ENCODE data around the gene IL16. TPM values are rescaled to one million over a fixed set of nuclear protein-coding genes. Genes with fewer than 3 reads are reported as not detected.
"Not testable (repeated sequence)": the region's sequence is repeated elsewhere in the genome, so short reads cannot be mapped to it uniquely, and the experiment has no call there.

IL16 gene
- total RNA-seq = 100 to 1,000 TPM in 1 of 2 donors, 10 to 100 TPM in 1; 25.9 to 114 TPM

DNA sequence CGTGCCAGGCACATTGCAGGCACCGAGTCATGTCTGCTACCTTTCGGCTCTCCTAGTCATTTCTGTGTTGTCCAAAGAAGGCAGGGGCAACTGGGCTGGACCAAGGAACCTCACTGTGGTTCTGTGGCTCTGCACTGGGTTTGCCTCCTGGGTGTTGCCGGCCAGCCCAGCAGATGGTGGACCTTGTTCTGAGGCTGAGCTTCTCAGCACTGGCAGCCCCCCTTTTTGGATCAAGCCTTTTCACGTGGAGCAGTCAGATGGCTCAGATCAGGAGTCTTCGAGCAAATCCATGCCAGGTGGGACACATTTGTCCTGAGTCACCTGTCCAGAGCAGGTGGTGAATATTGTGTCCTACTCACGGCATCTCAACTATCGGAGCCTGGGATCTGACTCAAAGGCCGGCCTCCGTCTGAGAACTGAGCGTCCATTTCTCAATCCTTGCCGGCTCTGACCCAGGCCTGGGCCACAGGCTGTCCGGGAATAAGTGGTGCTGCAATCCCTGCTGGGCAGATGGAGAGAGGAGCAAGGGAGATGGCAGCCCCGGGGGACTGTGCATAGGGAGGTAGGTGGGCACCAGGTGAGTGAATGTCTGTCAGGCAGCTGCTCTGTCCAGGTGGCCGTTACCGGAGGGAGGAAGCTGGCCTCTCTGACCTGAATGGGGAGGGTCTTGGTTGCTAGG, at the start of gene IL16:
Gene IL16, plus strand, starts transcription at position 304 of the 679 bp plus-strand sequence. CDS start 28,521 bp downstream, outside the sequence.
- no peak within 1 kb of the TSS for H3K27ac Mint-ChIP-seq
- ATAC-seq = no peak
- H3K36me3 Mint-ChIP-seq = no peaks in the 10 kb centered on the region
- no peaks in the 10 kb centered on the region for H3K9me3 Mint-ChIP-seq
- no peak for DNase-seq (ENCODE audit: low spot score in 2 of 2)

DNA sequence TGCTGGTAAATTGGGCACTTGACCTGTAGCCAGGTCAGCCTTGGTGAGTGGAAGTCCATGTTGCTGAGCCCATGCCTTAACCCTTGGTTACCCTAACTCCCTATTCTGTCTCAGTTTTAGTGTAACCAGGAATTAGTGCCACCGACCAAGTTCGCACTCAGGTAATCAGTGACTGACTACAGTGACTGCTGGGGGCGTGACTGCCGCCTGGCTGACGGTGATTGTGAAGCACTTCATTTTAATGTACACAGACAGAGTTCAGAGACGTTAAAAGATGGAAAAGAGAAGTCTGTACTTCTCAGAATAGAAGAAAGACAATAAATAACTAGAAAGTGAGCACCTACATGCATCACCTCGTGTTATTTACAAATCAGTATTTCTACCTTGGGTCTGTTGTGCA, 45.3 kb upstream of the IL16 start:
- no peaks in the 10 kb centered on the region for H3K9me3 Mint-ChIP-seq
- no peaks in the 10 kb centered on the region for H3K36me3 Mint-ChIP-seq
- DNase-seq (ENCODE audit: low spot score in 2 of 2) = no peak
- no peak overlapping the region for H3K27ac Mint-ChIP-seq
- no peak for ATAC-seq

DNA sequence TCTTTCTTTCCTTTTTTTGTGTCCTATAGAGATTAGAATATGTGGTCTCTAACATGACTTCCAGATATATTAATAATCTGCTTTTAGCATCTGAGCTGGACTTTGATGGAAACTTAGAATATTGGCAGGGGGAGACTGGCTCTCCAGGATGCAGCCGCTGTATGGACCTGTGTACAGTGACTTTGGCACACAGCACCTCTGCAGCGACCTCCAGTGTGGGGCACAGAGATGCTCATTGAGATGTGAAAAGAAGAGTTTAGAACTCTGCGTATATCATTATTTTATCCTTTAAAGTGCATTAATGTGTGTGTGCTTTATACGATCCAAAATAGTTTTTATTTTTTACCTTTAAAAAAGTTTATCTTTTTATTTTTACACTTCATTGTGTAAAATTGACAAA, 44.3 kb upstream of the IL16 start:
- ATAC-seq (no peak), DNase-seq (ENCODE audit: low spot score in 2 of 2) (no peak)
- Mint-ChIP-seq H3K36me3 (no peaks in the 10 kb centered on the region), H3K9me3 (no peaks in the 10 kb centered on the region), H3K27ac (no peak overlapping the region)

DNA sequence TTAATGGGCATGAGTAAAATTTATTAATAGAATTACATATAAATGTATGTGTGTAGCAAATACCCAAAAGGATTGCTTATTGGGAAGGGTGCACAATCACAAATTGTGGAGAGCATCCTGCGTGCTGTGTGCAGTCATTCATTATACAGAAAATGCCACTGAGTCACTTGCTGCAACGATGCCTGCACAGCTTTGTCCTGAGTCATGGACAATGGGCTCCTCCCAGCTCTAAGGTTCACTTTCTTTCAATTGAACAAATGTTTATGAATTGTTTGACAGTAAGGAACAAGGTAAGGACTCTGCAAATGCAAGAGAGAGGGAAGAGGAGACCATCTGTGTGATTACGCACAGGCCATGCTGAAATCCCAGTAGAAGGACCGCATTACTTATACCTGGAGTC, 43.9 kb upstream of the IL16 start:
- Mint-ChIP-seq H3K27ac (no peak overlapping the region), H3K9me3 (no peaks in the 10 kb centered on the region), H3K36me3 (no peaks in the 10 kb centered on the region)
- ATAC-seq (no peak), DNase-seq (ENCODE audit: low spot score in 2 of 2) (no peak)

DNA sequence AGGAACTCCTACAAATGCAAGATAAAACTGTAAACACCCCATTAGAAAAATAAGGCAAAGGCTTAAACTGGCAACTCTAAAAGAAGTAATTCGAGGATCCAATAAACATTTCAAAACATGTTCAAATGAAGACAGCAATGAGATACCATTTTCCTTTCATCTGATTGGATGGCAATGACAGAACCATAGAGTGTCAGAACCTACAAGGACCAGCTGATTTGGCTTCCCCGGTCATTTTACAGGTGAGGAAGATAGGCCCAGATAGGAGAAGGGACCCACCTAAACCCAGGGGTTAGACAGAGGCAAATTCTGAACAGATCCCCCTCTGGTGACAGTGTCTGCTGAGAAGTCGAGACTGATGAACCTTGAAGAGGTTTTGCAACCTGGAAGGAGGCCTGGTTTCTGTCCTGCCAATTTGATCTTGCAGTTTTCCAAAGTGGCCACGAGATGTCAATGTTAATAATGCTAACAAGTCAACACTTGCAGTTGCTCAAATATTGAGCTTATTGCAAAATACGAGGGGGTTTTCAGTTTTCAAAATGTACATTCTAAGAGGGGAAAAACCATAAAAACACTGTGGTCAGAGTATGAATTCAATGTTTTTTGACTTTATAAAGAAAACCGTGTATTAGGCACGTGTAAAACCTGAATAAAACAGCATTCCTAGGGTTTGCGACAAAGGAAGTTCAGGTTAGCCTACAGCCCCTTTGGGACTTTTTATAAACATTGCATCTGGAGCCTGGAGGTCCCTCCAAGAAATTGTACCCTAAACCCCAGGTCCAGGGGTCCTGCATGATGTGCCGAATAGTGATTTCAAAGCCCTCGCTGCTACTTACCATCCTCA, 41.1 kb upstream of the IL16 start:
- DNase-seq (ENCODE audit: low spot score in 2 of 2) = peak in 1 of 2 donors; percentile 28
- H3K36me3 Mint-ChIP-seq = no peaks in the 10 kb centered on the region
- ATAC-seq = peak in 1 of 2 donors; percentile 40
- H3K27ac Mint-ChIP-seq = no peak overlapping the region
- H3K9me3 Mint-ChIP-seq = no peaks in the 10 kb centered on the region

DNA sequence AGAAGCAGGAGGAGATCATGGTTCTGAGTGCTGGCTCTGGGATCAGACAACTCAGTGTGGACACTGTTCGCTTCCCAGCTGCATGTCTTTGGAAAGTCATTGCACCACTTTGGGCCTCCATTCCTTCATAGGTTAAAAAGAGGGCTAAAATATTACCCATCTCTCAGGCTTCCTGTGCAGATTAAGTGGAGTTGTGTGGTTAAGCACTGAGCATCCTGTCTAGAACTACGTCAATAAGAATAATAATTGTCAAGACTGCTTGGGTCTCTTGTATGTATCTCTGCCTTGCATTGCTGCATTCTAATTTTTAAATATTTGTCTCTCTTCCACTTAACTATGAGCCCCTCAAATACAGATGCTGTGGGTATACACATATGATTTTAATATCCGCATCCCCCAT, 40.4 kb upstream of the IL16 start:
- no peak for DNase-seq (ENCODE audit: low spot score in 2 of 2)
- Mint-ChIP-seq H3K9me3 (no peaks in the 10 kb centered on the region), H3K27ac (no peak overlapping the region), H3K36me3 (no peaks in the 10 kb centered on the region)
- ATAC-seq = no peak

DNA sequence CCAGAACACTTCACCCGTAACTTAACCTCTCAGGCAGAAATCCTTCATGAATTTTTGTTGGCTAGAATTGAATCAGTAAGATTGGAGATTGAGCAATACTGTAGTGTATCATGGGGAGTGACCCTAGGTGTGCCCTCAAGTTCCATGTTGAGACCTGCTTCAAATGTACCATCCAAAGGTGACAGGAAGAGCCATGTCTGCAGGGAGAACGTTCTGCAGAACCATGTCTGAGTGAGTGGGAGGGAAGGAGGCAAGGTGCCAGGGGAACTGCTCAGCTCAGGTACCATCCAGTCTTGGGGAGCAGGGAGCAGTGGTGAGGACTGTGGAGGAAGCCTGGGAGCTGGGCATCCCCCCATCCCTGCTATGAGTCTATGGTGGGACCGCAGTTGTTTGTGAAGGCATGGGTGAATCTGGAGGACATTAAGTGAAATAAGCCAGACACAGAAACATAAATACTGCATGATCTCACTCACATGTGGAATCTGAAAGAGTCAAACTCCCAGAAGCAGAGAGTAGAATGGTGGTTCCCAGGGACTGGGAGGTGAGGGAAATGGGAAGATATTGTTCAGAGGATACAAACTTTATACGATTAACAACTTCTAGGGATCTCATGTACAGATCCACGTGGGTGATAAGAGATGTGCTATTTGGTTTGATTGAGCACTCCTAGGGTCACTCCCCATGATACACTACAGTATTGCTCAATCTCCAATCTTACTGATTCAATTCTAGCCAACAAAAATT, 39.3 kb upstream of the IL16 start:
- H3K27ac Mint-ChIP-seq = no peak overlapping the region
- H3K9me3 Mint-ChIP-seq = no peaks in the 10 kb centered on the region
- DNase-seq (ENCODE audit: low spot score in 2 of 2) (no peak), ATAC-seq (no peak)
- H3K36me3 Mint-ChIP-seq = no peaks in the 10 kb centered on the region

DNA sequence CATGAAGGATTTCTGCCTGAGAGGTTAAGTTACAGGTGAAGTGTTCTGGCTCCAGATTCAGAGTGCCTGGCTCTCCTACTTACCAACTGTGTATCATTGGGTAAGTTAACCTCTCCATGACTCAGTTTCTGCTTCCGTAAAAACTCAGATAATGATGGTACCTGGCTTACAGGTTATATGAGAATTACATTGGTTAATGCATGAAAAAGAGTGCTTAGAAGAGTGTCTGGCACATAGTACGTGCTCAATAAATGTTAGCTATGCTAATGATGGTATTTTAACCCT, 38.8 kb upstream of the IL16 start:
- no peak overlapping the region for H3K27ac Mint-ChIP-seq
- DNase-seq (ENCODE audit: low spot score in 2 of 2) = no peak
- ATAC-seq = no peak
- no peaks in the 10 kb centered on the region for H3K36me3 Mint-ChIP-seq
- H3K9me3 Mint-ChIP-seq = no peaks in the 10 kb centered on the region

DNA sequence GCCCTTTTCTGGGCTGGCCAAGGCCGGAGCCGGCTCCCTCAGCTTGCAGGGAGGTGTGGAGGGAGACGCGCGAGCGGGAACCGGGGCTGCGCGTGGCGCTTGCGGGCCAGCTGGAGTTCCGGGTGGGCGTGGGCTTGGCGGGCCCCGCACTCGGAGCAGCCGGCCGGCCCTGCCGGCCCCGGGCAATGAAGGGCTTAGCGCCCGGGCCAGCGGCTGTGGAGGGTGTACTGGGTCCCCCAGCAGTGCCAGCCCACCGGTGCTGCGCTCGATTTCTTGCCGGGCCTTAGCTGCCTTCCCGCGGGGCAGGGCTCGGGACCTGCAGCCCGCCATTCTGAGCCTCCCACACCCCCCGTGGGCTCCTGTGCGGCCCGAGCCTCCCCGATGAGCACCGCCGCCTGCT, 38.1 kb upstream of the IL16 start:
- H3K36me3 Mint-ChIP-seq; ATAC-seq; H3K9me3 Mint-ChIP-seq; H3K27ac Mint-ChIP-seq; DNase-seq (ENCODE audit: low spot score in 2 of 2): not testable (repeated sequence)

DNA sequence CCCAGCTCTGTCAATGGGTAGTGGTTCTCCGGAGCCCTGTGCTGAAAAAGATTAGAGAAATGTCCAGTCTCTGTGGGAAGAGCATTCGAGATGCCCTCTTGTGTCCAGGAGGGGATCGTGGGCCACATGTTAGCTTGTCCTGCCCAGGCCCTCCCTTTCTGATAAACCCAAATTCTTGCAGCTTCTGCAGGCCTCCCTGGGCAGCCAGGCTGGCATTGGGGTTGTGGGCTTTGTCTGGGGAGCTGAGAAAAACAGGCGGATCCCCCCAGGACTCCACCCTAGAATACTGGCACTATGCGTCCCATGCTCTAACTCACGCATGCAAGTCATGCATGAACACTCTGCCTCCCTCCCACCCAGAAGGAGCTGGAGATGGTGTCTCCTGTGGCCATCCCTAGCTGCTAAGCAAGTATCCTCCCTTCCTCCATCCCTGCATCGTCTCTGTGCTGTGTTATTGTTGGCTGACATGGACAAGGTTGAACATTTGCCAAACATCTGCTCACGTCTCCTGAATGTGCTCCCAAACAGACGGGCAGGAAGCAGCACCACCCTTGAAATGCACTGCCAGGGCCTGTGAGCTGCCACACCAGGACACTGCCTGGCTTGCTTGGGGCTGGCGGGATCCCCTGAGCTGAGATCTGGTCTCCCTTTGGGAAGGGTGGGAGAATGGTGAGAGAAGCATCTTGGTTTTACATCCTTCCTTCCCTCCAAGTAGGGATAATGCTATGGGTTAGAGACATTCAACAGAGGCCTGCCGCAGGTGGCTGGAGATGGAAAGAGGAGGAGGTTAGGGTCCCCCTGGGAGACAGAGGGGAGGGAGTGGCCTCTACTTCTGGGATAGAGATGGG, 36.1 kb upstream of the IL16 start:
- DNase-seq (ENCODE audit: low spot score in 2 of 2) (no peak), ATAC-seq (no peak)
- no peaks in the 10 kb centered on the region for H3K9me3 Mint-ChIP-seq
- no peaks in the 10 kb centered on the region for H3K36me3 Mint-ChIP-seq
- peak overlapping the region in 1 of 2 donors; percentile 6 for H3K27ac Mint-ChIP-seq

DNA sequence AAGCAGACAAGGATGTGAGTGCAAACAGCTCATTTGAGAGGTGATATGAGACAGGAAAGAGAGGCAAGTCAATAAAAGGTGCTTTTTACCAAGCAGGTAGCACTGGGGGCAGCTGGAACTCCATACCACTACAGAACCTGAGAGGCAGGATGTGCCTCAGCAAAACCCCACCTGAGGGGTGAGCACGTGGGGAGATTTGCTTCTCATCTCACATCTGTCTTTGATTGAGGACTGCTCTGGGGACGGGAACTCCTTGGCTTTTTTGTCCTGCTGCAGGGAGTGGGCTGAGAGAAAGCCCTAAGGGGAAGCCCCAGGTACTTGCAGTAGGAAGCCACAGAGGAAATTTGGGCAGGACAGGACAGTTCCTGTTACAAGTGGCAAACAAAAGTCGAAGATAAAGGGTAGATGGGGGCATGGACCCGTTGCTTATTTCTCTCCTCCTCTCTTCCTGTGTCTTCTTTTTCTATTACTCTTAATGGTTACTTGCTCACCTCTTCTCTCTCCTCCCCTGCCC, 35.5 kb upstream of the IL16 start:
- no peaks in the 10 kb centered on the region for H3K9me3 Mint-ChIP-seq
- H3K27ac Mint-ChIP-seq = peak overlapping the region in 1 of 2 donors; percentile 41
- ATAC-seq = peak; percentile 32 to 84
- DNase-seq (ENCODE audit: low spot score in 2 of 2) = no peak
- H3K36me3 Mint-ChIP-seq = no peaks in the 10 kb centered on the region

DNA sequence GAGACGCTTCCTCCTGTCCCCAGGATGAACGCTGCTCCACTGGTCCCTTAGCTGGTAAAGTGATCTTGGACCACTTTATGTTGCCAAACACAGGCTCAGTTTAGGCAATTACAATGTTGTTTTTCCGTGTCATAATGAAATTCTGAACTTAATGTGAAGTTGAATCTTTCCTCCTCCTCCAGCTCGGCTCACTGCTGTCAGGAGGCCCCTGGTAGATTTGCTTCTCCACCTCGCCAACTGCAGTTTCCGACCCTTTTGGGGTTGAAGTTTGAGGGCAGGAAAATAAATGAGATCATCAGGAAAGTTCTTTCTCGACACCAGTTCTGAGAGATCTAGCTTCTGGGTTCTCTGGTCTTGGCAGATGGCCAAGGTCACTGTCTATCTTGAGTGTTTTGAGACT, 34.8 kb upstream of the IL16 start:
- DNase-seq (ENCODE audit: low spot score in 2 of 2) (no peak), ATAC-seq (peak; percentile 33 to 71)
- Mint-ChIP-seq H3K27ac (peak overlapping the region; percentile 31 to 41), H3K36me3 (no peaks in the 10 kb centered on the region), H3K9me3 (no peaks in the 10 kb centered on the region)

DNA sequence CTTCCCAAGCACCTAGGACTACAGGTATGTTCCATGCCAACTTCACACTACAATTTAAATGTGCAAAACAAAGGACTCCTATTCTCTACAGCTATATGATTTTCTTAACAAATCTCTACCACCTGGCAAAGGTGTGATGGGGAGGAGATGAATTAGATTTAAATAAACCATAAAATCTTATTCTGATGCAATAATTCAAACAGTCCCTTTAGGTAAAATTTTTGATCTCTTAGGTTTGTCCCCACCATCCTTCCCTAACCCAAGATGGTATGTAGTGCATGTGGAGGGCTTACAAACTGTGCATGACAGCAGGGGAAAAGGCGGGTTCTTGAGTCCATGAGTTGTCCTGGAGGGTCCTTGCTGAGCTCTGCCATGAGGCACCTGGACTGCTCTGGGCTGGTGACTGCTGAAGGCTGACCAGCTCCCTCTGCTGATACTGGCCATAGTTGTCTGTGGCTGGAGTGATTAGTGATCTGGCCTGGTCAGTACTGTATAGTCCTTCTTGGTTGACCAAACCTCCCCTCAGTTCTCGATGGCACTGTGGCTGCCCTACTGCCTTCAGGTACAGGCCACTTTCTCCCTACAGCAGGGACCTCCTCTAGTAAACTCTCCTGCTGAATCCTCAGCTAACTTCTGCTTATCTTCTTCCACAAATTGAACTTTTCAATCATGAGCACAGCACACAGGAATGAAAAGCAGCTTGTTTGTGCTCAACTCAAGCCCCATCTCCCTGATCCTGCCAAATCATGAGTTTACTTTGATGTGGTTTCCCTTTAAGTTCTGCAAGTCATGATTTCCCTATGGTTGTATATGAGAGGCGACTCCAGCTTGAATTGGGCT, 32.5 kb upstream of the IL16 start:
- no peak for DNase-seq (ENCODE audit: low spot score in 2 of 2)
- Mint-ChIP-seq H3K9me3 (no peaks in the 10 kb centered on the region), H3K36me3 (no peaks in the 10 kb centered on the region), H3K27ac (peak overlapping the region in 1 of 2 donors; percentile 44)
- ATAC-seq = no peak

DNA sequence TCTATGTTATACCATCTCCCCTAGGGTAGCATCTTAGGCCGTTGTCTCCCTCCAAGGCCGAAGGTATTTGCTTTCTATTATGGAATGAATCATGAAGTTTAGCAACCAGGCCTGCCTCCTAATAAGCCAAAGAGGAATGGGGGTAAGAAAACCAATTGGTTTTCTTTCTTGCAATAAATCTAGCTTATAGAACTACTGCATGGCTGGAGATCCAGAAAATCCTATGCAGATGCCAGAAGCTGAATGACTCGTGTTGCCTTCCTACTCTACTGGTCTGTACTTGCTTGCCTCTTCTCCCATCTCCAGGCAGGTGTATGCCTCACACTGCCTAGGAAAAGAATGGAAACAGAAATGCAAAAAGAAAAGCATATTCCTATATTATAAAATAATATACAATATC, 31.1 kb upstream of the IL16 start:
- DNase-seq (ENCODE audit: low spot score in 2 of 2) (no peak), ATAC-seq (no peak)
- Mint-ChIP-seq H3K9me3 (no peaks in the 10 kb centered on the region), H3K36me3 (no peaks in the 10 kb centered on the region), H3K27ac (no peak overlapping the region)

DNA sequence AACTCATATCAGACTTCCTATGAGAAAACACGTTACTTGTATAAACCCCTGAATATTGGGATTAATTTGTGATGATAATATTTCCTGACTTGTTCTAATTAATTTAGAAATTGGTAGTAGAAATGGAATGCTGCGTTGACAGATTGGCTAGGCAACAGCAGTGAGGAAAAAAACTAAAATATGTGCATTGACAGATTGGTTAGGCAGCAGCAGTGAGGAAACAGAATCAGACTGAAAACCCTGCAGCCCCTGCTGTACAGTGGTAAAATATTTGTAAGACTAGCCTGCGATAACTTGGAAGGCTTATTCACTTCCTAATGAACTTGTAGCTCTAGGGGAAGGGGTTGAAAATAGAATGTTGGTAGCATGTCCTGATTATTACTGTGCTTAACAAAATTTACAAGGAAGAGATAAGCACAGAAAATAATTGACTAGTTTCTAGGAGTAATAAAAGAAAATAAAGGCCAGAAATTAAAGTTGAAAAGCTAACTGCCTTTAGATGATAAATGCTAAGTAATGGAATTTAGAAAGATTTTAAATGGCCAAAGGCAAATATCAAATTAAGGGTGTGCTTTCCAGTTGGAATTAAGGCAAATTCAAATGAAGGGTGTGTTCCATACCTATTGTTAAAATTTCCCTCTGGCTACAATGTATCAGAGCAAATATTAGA, 29.9 kb upstream of the IL16 start:
- Mint-ChIP-seq H3K9me3 (no peaks in the 10 kb centered on the region), H3K36me3 (no peaks in the 10 kb centered on the region), H3K27ac (no peak overlapping the region)
- DNase-seq (ENCODE audit: low spot score in 2 of 2) (no peak), ATAC-seq (no peak)

Data from activated naive CD4-positive, alpha-beta T cell treated with anti-CD3 and anti-CD28 coated beads, Interleukin-2, amount 50 U/mL, for 72 hours (primary cell).